ENCODE measurements around the gene PTPRN2. TPM values are rescaled to one million over a fixed set of nuclear protein-coding genes. Genes with fewer than 3 reads are reported as not detected.
"Not testable (repeated sequence)": the region's sequence is repeated elsewhere in the genome, so short reads cannot be mapped to it uniquely, and the experiment has no call there.

The PTPRN2 gene
- polyA plus RNA-seq, 4 donors: 7.4 to 9.6 (median 8.8) TPM

- DNase-seq (ENCODE audit: low read depth in 4 of 4, low spot score in 3 of 4): no peak
Measured at GRCh38 chr7:158295966-158296797, 291.4 kb downstream of the PTPRN2 start.

GRCh38 chr7:158294468-158295215 lies 293.0 kb downstream of the PTPRN2 start:
- DNase-seq (ENCODE audit: low read depth in 4 of 4, low spot score in 3 of 4): not testable (repeated sequence)

- DNase-seq (ENCODE audit: low read depth in 4 of 4, low spot score in 3 of 4): no peak
Measured at GRCh38 chr7:158292948-158293347, 294.7 kb downstream of the PTPRN2 start.

GRCh38 chr7:158291998-158292397 lies 295.6 kb downstream of the PTPRN2 start:
- no peak for DNase-seq (ENCODE audit: low read depth in 4 of 4, low spot score in 3 of 4)

- no peak for DNase-seq (ENCODE audit: low read depth in 4 of 4, low spot score in 3 of 4)
Measured at GRCh38 chr7:158289761-158290523, 297.7 kb downstream of the PTPRN2 start.

- DNase-seq (ENCODE audit: low read depth in 4 of 4, low spot score in 3 of 4): no peak
Measured at GRCh38 chr7:158289231-158289630, 298.4 kb downstream of the PTPRN2 start.

GRCh38 chr7:158286210-158286609 lies 301.4 kb downstream of the PTPRN2 start:
- DNase-seq (ENCODE audit: low read depth in 4 of 4, low spot score in 3 of 4): no peak

GRCh38 chr7:158285383-158285770 lies 302.2 kb downstream of the PTPRN2 start:
- no peak for DNase-seq (ENCODE audit: low read depth in 4 of 4, low spot score in 3 of 4)

GRCh38 chr7:158284617-158285382 lies 302.8 kb downstream of the PTPRN2 start:
- DNase-seq (ENCODE audit: low read depth in 4 of 4, low spot score in 3 of 4): no peak

- DNase-seq (ENCODE audit: low read depth in 4 of 4, low spot score in 3 of 4): no peak
Measured at GRCh38 chr7:158284121-158284520, 303.5 kb downstream of the PTPRN2 start.

GRCh38 chr7:158283016-158283974 lies 304.3 kb downstream of the PTPRN2 start:
- no peak for DNase-seq (ENCODE audit: low read depth in 4 of 4, low spot score in 3 of 4)

- DNase-seq (ENCODE audit: low read depth in 4 of 4, low spot score in 3 of 4): peak in 2 of 4 donors; percentile 20 to 29
Measured at GRCh38 chr7:158282461-158283001, 305.1 kb downstream of the PTPRN2 start.

GRCh38 chr7:158281441-158281840 lies 306.2 kb downstream of the PTPRN2 start:
- DNase-seq (ENCODE audit: low read depth in 4 of 4, low spot score in 3 of 4): no peak

- DNase-seq (ENCODE audit: low read depth in 4 of 4, low spot score in 3 of 4): no peak
Measured at GRCh38 chr7:158280448-158281144, 307.0 kb downstream of the PTPRN2 start.

- no peak for DNase-seq (ENCODE audit: low read depth in 4 of 4, low spot score in 3 of 4)
Measured at GRCh38 chr7:158279539-158280447, 307.8 kb downstream of the PTPRN2 start.

- no peak for DNase-seq (ENCODE audit: low read depth in 4 of 4, low spot score in 3 of 4)
Measured at GRCh38 chr7:158278745-158279320, 308.8 kb downstream of the PTPRN2 start.

All from right renal pelvis (tissue), 4 donors.